Measurements from ENCODE around the gene HELZ. TPM values are rescaled to one million over a fixed set of nuclear protein-coding genes. Genes with fewer than 3 reads are reported as not detected.

The HELZ gene
- total and polyA plus RNA-seq, 2 donors from 2014 or later, result 2.8 to 58.8 TPM

DNA sequence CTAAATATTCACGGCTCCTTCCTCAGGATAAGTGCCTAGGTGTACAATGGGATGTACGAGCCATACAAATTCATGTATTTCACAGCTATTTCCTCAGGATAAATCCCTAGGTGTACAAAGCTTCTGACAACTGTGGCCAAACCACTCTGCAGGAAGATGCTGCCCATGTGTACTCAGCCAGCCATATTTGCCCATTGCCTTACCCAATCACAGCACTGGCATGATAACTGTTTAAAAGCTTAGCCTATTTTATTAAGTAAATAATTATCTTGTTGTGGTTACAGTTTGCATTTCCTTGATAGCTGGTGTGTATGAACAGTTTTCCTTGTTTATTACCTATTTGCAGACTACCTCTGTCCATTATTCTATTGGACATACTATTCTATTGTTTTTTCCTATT is 165.5 kb downstream of the HELZ start:
- peaks cover 3 to 6% (median 5%) of the 10 kb centered on the region in 3 donors for H3K36me3 ChIP-seq (ENCODE audit: control insufficient read depth in 2 of 3, insufficient read depth in 3 of 3, low read length in 3 of 3)
- intact Hi-C loops (cut with DNase I), result no loop called here
- H3K9me3 ChIP-seq (ENCODE audit: control insufficient read depth in 2 of 3, insufficient read depth in 1 of 3, low read length in 3 of 3), result no peaks in the 10 kb centered on the region
- H3K27me3 ChIP-seq (ENCODE audit: control insufficient read depth, insufficient read depth, low read length), result no peaks in the 10 kb centered on the region
- FAIRE-seq (no peak), DNase-seq (no peak)
- H3K9ac ChIP-seq (ENCODE audit: low read length in 3 of 3), result no peak overlapping the region
- peaks cover 0 to 3% (median 3%) of the 10 kb centered on the region in 3 donors for H3K4me1 ChIP-seq (ENCODE audit: control insufficient read depth in 2 of 3, insufficient read depth in 2 of 3, low read depth in 1 of 3, low read length in 3 of 3)
- TF ChIP-seq CTCF (IDR thresholded peaks at IDR 0.05; ENCODE audit: borderline replicate concordance, extremely low read depth, insufficient read depth), result no peak
- H3K4me3 ChIP-seq (ENCODE audit: low read length in 3 of 3), result no peak overlapping the region
- H3K27ac ChIP-seq (ENCODE audit: low read depth in 2 of 2, low read length in 2 of 2), result no peak overlapping the region

DNA sequence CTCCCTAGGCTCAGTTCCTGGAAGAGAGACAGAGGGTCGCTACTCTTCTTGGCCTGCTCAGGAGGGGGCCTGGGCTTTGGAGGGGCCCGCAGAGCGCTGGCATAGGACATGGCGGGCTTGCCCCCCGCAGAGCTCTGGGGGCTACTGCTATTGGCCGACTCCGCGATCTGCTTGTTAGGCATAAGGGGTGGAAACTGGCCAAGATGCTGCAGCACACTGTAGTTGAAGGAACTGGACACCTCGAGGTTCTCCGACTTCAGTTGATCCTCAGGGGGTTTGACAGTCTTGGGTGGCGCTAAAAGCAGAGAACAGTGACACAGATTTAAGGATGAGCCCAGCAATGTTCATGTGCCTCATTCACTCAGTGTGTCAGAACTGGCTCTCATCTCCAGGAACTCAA is 166.7 kb downstream of the HELZ start:
- no peak for FAIRE-seq
- no peak overlapping the region for H3K9ac ChIP-seq (ENCODE audit: low read length in 3 of 3)

GRCh38 chr17:67076290-67076689 is 168.7 kb downstream of the HELZ start:
- H3K9ac ChIP-seq (ENCODE audit: low read length in 3 of 3), result no peak overlapping the region
- intact Hi-C loops (cut with DNase I), result no loop called here
- peak overlapping the region in 1 of 3 donors; percentile 7 for H3K4me3 ChIP-seq (ENCODE audit: low read length in 3 of 3)
- TF ChIP-seq CTCF (IDR thresholded peaks at IDR 0.05; ENCODE audit: borderline replicate concordance, extremely low read depth, insufficient read depth), result no peak
- no peaks in the 10 kb centered on the region for H3K9me3 ChIP-seq (ENCODE audit: control insufficient read depth in 2 of 3, insufficient read depth in 1 of 3, low read length in 3 of 3)
- peaks cover 0 to 3% (median 3%) of the 10 kb centered on the region in 3 donors for H3K4me1 ChIP-seq (ENCODE audit: control insufficient read depth in 2 of 3, insufficient read depth in 2 of 3, low read depth in 1 of 3, low read length in 3 of 3)
- H3K36me3 ChIP-seq (ENCODE audit: control insufficient read depth in 2 of 3, insufficient read depth in 3 of 3, low read length in 3 of 3), result peaks cover 3 to 6% (median 5%) of the 10 kb centered on the region in 3 donors
- DNase-seq (peak in 3 of 5 donors; percentile 73 to 86 (median 82)), FAIRE-seq (no peak)
- H3K27ac ChIP-seq (ENCODE audit: low read depth in 2 of 2, low read length in 2 of 2), result no peak overlapping the region
- H3K27me3 ChIP-seq (ENCODE audit: control insufficient read depth, insufficient read depth, low read length), result no peaks in the 10 kb centered on the region

More for the DNA sequence above, 166.7 kb downstream of the HELZ start:
- no peak overlapping the region for H3K4me3 ChIP-seq (ENCODE audit: low read length in 3 of 3)
- H3K27ac ChIP-seq (ENCODE audit: low read depth in 2 of 2, low read length in 2 of 2), result no peak overlapping the region
- no peaks in the 10 kb centered on the region for H3K27me3 ChIP-seq (ENCODE audit: control insufficient read depth, insufficient read depth, low read length)
- no peak for DNase-seq
- TF ChIP-seq CTCF (IDR thresholded peaks at IDR 0.05; ENCODE audit: borderline replicate concordance, extremely low read depth, insufficient read depth), result no peak
- H3K9me3 ChIP-seq (ENCODE audit: control insufficient read depth in 2 of 3, insufficient read depth in 1 of 3, low read length in 3 of 3), result no peaks in the 10 kb centered on the region
- peaks cover 3 to 6% (median 5%) of the 10 kb centered on the region in 3 donors for H3K36me3 ChIP-seq (ENCODE audit: control insufficient read depth in 2 of 3, insufficient read depth in 3 of 3, low read length in 3 of 3)
- H3K4me1 ChIP-seq (ENCODE audit: control insufficient read depth in 2 of 3, insufficient read depth in 2 of 3, low read depth in 1 of 3, low read length in 3 of 3), result peaks cover 0 to 3% (median 3%) of the 10 kb centered on the region in 3 donors
- intact Hi-C loops (cut with DNase I), result no loop called here

DNA sequence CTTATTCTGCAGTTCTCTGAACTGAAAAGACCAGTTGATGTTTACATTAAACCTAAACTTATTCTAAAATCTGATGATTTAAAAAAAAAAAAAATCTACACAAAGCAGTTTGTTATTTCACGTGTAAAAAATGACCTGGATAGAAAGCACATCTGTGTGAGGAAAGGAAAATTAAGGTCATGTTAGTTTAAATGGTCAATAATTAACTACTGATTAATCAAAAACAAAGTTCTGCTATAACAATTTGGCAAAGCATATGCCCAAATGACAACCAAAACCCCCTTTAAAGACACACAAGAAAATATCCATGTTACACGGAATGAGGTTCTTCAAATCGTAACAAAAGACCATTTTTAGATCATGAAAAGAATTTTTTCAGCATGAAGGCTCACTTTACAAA is 170.2 kb downstream of the HELZ start:
- no peak for DNase-seq
- peak; percentile 37 for FAIRE-seq
- no peaks in the 10 kb centered on the region for H3K9me3 ChIP-seq (ENCODE audit: control insufficient read depth in 2 of 3, insufficient read depth in 1 of 3, low read length in 3 of 3)
- no peaks in the 10 kb centered on the region for H3K27me3 ChIP-seq (ENCODE audit: control insufficient read depth, insufficient read depth, low read length)
- H3K36me3 ChIP-seq (ENCODE audit: control insufficient read depth in 2 of 3, insufficient read depth in 3 of 3, low read length in 3 of 3), result peaks cover 3 to 6% (median 5%) of the 10 kb centered on the region in 3 donors
- no peak overlapping the region for H3K9ac ChIP-seq (ENCODE audit: low read length in 3 of 3)
- no peak overlapping the region for H3K4me3 ChIP-seq (ENCODE audit: low read length in 3 of 3)
- peaks cover 0 to 3% (median 3%) of the 10 kb centered on the region in 3 donors for H3K4me1 ChIP-seq (ENCODE audit: control insufficient read depth in 2 of 3, insufficient read depth in 2 of 3, low read depth in 1 of 3, low read length in 3 of 3)
- no peak for TF ChIP-seq CTCF (IDR thresholded peaks at IDR 0.05; ENCODE audit: borderline replicate concordance, extremely low read depth, insufficient read depth)
- H3K27ac ChIP-seq (ENCODE audit: low read depth in 2 of 2, low read length in 2 of 2), result no peak overlapping the region
- intact Hi-C loops (cut with DNase I), result no loop called here

Data from kidney (tissue), 14 donors.